WTC11 (cell line): Measurements from ENCODE around the gene MYOM1.
"Not testable (repeated sequence)": the region's sequence is repeated elsewhere in the genome, so short reads cannot be mapped to it uniquely, and the experiment has no call there.

Experiments
- CREB1 ChIP-seq: sonication (generic); formaldehyde crosslinking; IDR thresholded peaks from 2 replicates; pipeline ENCODE4 v1.8.0; 2023; ENCODE audit warnings: mild to moderate bottlenecking, missing genetic modification reagents
- JUN ChIP-seq: sonication (generic); formaldehyde crosslinking; IDR thresholded peaks from 2 replicates; pipeline ENCODE4 v1.8.0; 2023; ENCODE audit warnings: mild to moderate bottlenecking, missing genetic modification reagents
- KAT7 ChIP-seq: sonication (generic); formaldehyde crosslinking; IDR thresholded peaks from 2 replicates; pipeline ENCODE4 v1.8.1; 2023; ENCODE audit warnings: missing genetic modification reagents, mild to moderate bottlenecking, borderline replicate concordance
- RELA ChIP-seq: sonication (generic); formaldehyde crosslinking; IDR thresholded peaks from 2 replicates; pipeline ENCODE4 v1.8.1; 2022; ENCODE audit warnings: missing genetic modification reagents, mild to moderate bottlenecking, borderline replicate concordance
- ZNF232 ChIP-seq: sonication (generic); formaldehyde crosslinking; IDR thresholded peaks from 2 replicates; pipeline ENCODE4 v1.8.0; 2022; ENCODE audit warnings: mild to moderate bottlenecking, missing genetic modification reagents
- TF ChIP-seq, protein P1 (sequence below): fragments of 200-600 bp; IDR thresholded peaks from 2 replicates; pipeline ENCODE4 v1.8.0; 2022; ENCODE audit warnings: antibody characterized with exemption
- TF ChIP-seq, protein P2 (sequence below): sonication (generic); formaldehyde crosslinking; conservative IDR thresholded peaks from 2 replicates; pipeline ENCODE4 v1.8.1; 2022; ENCODE audit warnings: mild to moderate bottlenecking, missing genetic modification reagents
- TF ChIP-seq, protein P3 (sequence below): sonication (generic); formaldehyde crosslinking; IDR thresholded peaks from 2 replicates; pipeline ENCODE4 v1.8.1; 2023; ENCODE audit warnings: mild to moderate bottlenecking, moderate library complexity, missing genetic modification reagents
- TF ChIP-seq, protein P4 (sequence below): sonication (generic); formaldehyde crosslinking; IDR thresholded peaks from 2 replicates; pipeline ENCODE4 v1.8.0; 2022; ENCODE audit warnings: missing genetic modification reagents
- TF ChIP-seq, protein P5 (sequence below): sonication (generic); formaldehyde crosslinking; IDR thresholded peaks from 2 replicates; pipeline ENCODE4 v1.8.1; 2023; ENCODE audit warnings: mild to moderate bottlenecking, missing genetic modification reagents, moderate library complexity
- TF ChIP-seq, protein P6 (sequence below): sonication (generic); formaldehyde crosslinking; IDR thresholded peaks from 2 replicates; pipeline ENCODE4 v1.8.1; 2023; ENCODE audit warnings: mild to moderate bottlenecking, missing genetic modification reagents, moderate library complexity
- TF ChIP-seq, protein P7 (sequence below): sonication (generic); formaldehyde crosslinking; IDR thresholded peaks from 2 replicates; pipeline ENCODE4 v1.8.0; 2022; ENCODE audit warnings: mild to moderate bottlenecking, missing genetic modification reagents

DNA sequence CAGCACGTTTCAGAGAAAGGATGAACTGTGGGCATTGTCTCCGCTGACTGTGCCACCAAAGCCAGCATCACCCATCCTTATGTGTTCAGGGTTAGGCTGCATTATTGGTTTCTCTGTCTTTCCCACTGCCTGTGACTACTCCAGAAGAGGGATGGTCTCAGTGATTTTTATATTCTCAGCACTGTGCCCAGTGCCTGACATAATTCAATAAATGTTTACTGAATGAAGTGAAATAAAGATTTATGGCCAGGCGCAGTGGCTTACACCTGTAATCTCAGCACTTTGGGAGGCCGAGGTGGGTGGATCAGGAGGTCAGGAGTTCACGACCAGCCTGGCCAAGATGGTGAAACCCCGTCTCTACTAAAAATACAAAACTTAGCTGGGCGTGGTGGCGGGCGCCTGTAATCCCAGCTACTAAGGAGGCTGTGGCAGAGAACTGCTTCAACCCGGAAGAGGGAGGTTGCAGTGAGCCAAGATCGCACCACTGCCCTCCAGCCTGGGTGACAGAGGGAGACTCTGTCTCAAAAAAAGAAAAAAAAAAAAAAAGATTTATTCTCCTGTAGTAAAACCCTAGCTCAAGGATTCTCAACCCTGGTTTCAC lies 21.4 kb downstream of the MYOM1 start:
- TF ChIP-seq, protein P1, sequence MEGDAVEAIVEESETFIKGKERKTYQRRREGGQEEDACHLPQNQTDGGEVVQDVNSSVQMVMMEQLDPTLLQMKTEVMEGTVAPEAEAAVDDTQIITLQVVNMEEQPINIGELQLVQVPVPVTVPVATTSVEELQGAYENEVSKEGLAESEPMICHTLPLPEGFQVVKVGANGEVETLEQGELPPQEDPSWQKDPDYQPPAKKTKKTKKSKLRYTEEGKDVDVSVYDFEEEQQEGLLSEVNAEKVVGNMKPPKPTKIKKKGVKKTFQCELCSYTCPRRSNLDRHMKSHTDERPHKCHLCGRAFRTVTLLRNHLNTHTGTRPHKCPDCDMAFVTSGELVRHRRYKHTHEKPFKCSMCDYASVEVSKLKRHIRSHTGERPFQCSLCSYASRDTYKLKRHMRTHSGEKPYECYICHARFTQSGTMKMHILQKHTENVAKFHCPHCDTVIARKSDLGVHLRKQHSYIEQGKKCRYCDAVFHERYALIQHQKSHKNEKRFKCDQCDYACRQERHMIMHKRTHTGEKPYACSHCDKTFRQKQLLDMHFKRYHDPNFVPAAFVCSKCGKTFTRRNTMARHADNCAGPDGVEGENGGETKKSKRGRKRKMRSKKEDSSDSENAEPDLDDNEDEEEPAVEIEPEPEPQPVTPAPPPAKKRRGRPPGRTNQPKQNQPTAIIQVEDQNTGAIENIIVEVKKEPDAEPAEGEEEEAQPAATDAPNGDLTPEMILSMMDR: not testable (repeated sequence)
- TF ChIP-seq, protein P2, sequence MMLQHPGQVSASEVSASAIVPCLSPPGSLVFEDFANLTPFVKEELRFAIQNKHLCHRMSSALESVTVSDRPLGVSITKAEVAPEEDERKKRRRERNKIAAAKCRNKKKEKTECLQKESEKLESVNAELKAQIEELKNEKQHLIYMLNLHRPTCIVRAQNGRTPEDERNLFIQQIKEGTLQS: not testable (repeated sequence)
- TF ChIP-seq KAT7 (CRISPR knock-in tag); RELA; CREB1 (CRISPR knock-in tag); ZNF232 (CRISPR knock-in tag); JUN (CRISPR knock-in tag): not testable (repeated sequence)
- TF ChIP-seq, protein P3, sequence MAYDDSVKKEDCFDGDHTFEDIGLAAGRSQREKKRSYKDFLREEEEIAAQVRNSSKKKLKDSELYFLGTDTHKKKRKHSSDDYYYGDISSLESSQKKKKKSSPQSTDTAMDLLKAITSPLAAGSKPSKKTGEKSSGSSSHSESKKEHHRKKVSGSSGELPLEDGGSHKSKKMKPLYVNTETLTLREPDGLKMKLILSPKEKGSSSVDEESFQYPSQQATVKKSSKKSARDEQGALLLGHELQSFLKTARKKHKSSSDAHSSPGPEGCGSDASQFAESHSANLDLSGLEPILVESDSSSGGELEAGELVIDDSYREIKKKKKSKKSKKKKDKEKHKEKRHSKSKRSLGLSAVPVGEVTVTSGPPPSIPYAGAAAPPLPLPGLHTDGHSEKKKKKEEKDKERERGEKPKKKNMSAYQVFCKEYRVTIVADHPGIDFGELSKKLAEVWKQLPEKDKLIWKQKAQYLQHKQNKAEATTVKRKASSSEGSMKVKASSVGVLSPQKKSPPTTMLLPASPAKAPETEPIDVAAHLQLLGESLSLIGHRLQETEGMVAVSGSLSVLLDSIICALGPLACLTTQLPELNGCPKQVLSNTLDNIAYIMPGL: not testable (repeated sequence)
- TF ChIP-seq, protein P4, sequence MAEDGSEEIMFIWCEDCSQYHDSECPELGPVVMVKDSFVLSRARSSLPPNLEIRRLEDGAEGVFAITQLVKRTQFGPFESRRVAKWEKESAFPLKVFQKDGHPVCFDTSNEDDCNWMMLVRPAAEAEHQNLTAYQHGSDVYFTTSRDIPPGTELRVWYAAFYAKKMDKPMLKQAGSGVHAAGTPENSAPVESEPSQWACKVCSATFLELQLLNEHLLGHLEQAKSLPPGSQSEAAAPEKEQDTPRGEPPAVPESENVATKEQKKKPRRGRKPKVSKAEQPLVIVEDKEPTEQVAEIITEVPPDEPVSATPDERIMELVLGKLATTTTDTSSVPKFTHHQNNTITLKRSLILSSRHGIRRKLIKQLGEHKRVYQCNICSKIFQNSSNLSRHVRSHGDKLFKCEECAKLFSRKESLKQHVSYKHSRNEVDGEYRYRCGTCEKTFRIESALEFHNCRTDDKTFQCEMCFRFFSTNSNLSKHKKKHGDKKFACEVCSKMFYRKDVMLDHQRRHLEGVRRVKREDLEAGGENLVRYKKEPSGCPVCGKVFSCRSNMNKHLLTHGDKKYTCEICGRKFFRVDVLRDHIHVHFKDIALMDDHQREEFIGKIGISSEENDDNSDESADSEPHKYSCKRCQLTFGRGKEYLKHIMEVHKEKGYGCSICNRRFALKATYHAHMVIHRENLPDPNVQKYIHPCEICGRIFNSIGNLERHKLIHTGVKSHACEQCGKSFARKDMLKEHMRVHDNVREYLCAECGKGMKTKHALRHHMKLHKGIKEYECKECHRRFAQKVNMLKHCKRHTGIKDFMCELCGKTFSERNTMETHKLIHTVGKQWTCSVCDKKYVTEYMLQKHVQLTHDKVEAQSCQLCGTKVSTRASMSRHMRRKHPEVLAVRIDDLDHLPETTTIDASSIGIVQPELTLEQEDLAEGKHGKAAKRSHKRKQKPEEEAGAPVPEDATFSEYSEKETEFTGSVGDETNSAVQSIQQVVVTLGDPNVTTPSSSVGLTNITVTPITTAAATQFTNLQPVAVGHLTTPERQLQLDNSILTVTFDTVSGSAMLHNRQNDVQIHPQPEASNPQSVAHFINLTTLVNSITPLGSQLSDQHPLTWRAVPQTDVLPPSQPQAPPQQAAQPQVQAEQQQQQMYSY (CRISPR knock-in tag): not testable (repeated sequence)
- TF ChIP-seq, protein P5, sequence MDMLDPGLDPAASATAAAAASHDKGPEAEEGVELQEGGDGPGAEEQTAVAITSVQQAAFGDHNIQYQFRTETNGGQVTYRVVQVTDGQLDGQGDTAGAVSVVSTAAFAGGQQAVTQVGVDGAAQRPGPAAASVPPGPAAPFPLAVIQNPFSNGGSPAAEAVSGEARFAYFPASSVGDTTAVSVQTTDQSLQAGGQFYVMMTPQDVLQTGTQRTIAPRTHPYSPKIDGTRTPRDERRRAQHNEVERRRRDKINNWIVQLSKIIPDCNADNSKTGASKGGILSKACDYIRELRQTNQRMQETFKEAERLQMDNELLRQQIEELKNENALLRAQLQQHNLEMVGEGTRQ: not testable (repeated sequence)
- TF ChIP-seq, protein P6, sequence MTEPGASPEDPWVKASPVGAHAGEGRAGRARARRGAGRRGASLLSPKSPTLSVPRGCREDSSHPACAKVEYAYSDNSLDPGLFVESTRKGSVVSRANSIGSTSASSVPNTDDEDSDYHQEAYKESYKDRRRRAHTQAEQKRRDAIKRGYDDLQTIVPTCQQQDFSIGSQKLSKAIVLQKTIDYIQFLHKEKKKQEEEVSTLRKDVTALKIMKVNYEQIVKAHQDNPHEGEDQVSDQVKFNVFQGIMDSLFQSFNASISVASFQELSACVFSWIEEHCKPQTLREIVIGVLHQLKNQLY (CRISPR knock-in tag): not testable (repeated sequence)
- TF ChIP-seq, protein P7, sequence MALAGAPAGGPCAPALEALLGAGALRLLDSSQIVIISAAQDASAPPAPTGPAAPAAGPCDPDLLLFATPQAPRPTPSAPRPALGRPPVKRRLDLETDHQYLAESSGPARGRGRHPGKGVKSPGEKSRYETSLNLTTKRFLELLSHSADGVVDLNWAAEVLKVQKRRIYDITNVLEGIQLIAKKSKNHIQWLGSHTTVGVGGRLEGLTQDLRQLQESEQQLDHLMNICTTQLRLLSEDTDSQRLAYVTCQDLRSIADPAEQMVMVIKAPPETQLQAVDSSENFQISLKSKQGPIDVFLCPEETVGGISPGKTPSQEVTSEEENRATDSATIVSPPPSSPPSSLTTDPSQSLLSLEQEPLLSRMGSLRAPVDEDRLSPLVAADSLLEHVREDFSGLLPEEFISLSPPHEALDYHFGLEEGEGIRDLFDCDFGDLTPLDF (CRISPR knock-in tag): not testable (repeated sequence)
